ENCODE results near the gene MYRIP. TPM values are rescaled to one million over a fixed set of nuclear protein-coding genes. Genes with fewer than 3 reads are reported as not detected.
"Not testable (repeated sequence)": the region's sequence is repeated elsewhere in the genome, so short reads cannot be mapped to it uniquely, and the experiment has no call there.

MYRIP gene
- polyA plus RNA-seq, 3 donors = not detected

DNA sequence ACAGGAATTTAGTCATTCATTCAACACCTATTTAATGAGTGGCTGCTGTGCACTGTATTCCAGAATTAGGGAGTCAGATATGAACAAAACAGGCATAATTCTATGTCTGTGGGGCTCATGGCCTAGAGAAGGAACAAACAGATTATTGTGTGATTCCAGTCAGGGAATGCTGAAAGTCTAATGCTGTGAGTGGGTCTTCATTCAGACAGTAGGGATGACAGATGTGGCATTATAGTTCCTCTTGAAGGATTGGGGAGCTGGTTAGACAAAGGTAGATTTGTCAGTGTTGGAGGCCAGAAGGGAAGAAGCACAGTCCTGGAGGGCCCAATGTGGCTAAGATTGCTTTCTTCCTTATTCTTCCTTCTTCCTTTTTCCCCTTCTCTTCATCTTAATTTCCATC lies 273.7 kb downstream of the MYRIP start:
- H3K4me1 ChIP-seq (ENCODE audit: control insufficient read depth in 1 of 2, insufficient read depth in 2 of 2, low read length in 2 of 2) = no peaks in the 10 kb centered on the region
- H3K4me3 Mint-ChIP-seq = no peak overlapping the region
- intact Hi-C loops (cut with micrococcal nuclease) = no loop called here

DNA sequence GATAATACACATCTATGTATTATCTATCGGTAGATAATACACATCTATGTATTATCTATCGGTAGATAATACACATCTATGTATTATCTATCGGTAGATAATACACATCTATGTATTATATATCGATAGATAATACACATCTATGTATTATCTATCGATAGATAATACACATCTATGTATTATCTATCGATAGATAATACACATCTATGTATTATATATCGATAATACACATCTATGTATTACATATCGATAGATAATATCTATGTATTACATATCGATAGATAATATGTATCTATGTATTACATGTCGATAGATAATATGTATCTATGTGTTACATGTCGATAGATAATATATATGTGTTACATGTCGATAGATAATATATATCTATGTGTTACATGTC lies 275.0 kb downstream of the MYRIP start:
- H3K27me3 ChIP-seq (ENCODE audit: control insufficient read depth in 2 of 2, insufficient read depth in 2 of 2, low read length in 2 of 2); H3K4me3 ChIP-seq (replicated peaks in 1 of 3; ENCODE audit: low read depth in 2 of 3, low read length in 3 of 3); H3K36me3 ChIP-seq (replicated peaks in 1 of 2; ENCODE audit: control insufficient read depth in 1 of 2, insufficient read depth in 2 of 2, low read length in 2 of 2); H3K27ac Mint-ChIP-seq; H3K4me1 Mint-ChIP-seq; H3K4me1 ChIP-seq (ENCODE audit: control insufficient read depth in 1 of 2, insufficient read depth in 2 of 2, low read length in 2 of 2); H3K36me3 Mint-ChIP-seq; H3K4me2 ChIP-seq (replicated peaks; ENCODE audit: extremely low read depth, low read length, poor library complexity, severe bottlenecking); H3K4me3 Mint-ChIP-seq; DNase-seq; H3K79me2 ChIP-seq (ENCODE audit: insufficient read depth, low read length); H4K20me1 ChIP-seq (ENCODE audit: insufficient read depth, low read length); H3K27me3 Mint-ChIP-seq (ENCODE audit: low read depth in 3 of 3); H3K9ac ChIP-seq (ENCODE audit: insufficient read depth, low read length, poor library complexity, severe bottlenecking); H2AFZ ChIP-seq (ENCODE audit: insufficient read depth, low read depth, low read length, poor library complexity, severe bottlenecking); H3K9me3 ChIP-seq (replicated peaks in 1 of 2; ENCODE audit: control insufficient read depth in 1 of 2, insufficient read depth in 1 of 2, low read length in 2 of 2); intact Hi-C loops (cut with micrococcal nuclease); H3K27ac ChIP-seq (ENCODE audit: low read depth in 1 of 2, low read length in 2 of 2): not testable (repeated sequence)
- no CpG with 5 or more reads among the region's 12 CpGs for WGBS (ENCODE audit: insufficient coverage)
- H3K9me3 Mint-ChIP-seq = peaks cover 0 to 13% (median 5%) of the 10 kb centered on the region in 7 donors

More for the DNA sequence above, 273.7 kb downstream of the MYRIP start:
- Histone ChIP-seq H3K27ac (ENCODE audit: low read depth in 1 of 2, low read length in 2 of 2) (no peak overlapping the region), H3K4me2 (replicated peaks; ENCODE audit: extremely low read depth, low read length, poor library complexity, severe bottlenecking) (no peak overlapping the region), H4K20me1 (ENCODE audit: insufficient read depth, low read length) (no peaks in the 10 kb centered on the region), H3K36me3 (replicated peaks in 1 of 2; ENCODE audit: control insufficient read depth in 1 of 2, insufficient read depth in 2 of 2, low read length in 2 of 2) (no peaks in the 10 kb centered on the region), H3K9ac (ENCODE audit: insufficient read depth, low read length, poor library complexity, severe bottlenecking) (no peak overlapping the region), H2AFZ (ENCODE audit: insufficient read depth, low read depth, low read length, poor library complexity, severe bottlenecking) (no peak overlapping the region), H3K27me3 (ENCODE audit: control insufficient read depth in 2 of 2, insufficient read depth in 2 of 2, low read length in 2 of 2) (no peaks in the 10 kb centered on the region), H3K79me2 (ENCODE audit: insufficient read depth, low read length) (no peaks in the 10 kb centered on the region), H3K4me3 (replicated peaks in 1 of 3; ENCODE audit: low read depth in 2 of 3, low read length in 3 of 3) (no peak overlapping the region), H3K9me3 (replicated peaks in 1 of 2; ENCODE audit: control insufficient read depth in 1 of 2, insufficient read depth in 1 of 2, low read length in 2 of 2) (peaks cover 0 to 3% of the 10 kb centered on the region in 2 donors)
- no peaks in the 10 kb centered on the region for H3K4me1 Mint-ChIP-seq
- H3K36me3 Mint-ChIP-seq = no peaks in the 10 kb centered on the region
- TF ChIP-seq, protein P1, sequence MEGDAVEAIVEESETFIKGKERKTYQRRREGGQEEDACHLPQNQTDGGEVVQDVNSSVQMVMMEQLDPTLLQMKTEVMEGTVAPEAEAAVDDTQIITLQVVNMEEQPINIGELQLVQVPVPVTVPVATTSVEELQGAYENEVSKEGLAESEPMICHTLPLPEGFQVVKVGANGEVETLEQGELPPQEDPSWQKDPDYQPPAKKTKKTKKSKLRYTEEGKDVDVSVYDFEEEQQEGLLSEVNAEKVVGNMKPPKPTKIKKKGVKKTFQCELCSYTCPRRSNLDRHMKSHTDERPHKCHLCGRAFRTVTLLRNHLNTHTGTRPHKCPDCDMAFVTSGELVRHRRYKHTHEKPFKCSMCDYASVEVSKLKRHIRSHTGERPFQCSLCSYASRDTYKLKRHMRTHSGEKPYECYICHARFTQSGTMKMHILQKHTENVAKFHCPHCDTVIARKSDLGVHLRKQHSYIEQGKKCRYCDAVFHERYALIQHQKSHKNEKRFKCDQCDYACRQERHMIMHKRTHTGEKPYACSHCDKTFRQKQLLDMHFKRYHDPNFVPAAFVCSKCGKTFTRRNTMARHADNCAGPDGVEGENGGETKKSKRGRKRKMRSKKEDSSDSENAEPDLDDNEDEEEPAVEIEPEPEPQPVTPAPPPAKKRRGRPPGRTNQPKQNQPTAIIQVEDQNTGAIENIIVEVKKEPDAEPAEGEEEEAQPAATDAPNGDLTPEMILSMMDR (IDR thresholded peaks at IDR 0.05) = no peak
- DNase-seq = no peak
- H3K27ac Mint-ChIP-seq = no peak overlapping the region
- peaks cover 0 to 11% (median 8%) of the 10 kb centered on the region in 7 donors for H3K9me3 Mint-ChIP-seq
- H3K27me3 Mint-ChIP-seq (ENCODE audit: low read depth in 3 of 3) = peaks cover 0 to 2% (median 2%) of the 10 kb centered on the region in 3 donors
